Measurements from ENCODE around the gene GPR83.

- no peak for TF ChIP-seq TCF7 (IDR thresholded peaks at IDR 0.05; ENCODE audit: borderline replicate concordance)
- TF ChIP-seq CHD1 (IDR thresholded peaks at IDR 0.05; ENCODE audit: low read depth, low read length) = no peak
- TF ChIP-seq CTCF (IDR thresholded peaks at IDR 0.05 in 2 of 3, conservative IDR thresholded peaks at IDR 0.05 in 1 of 3; ENCODE audit: control insufficient read depth in 2 of 3, extremely low read depth in 1 of 3, insufficient read depth in 1 of 3, low read depth in 3 of 3, low read length in 3 of 3) = no peak
- no peak for TF ChIP-seq ATF2 (IDR thresholded peaks at IDR 0.05; ENCODE audit: low read length)
- TF ChIP-seq RFX5 (IDR thresholded peaks at IDR 0.05; ENCODE audit: low read depth, low read length) = no peak
- no peak for TF ChIP-seq EGR1 (IDR thresholded peaks at IDR 0.05; ENCODE audit: borderline replicate concordance in 1 of 2, low read depth in 2 of 2, low read length in 2 of 2)
- TF ChIP-seq CEBPZ (IDR thresholded peaks at IDR 0.05; ENCODE audit: low read depth, low read length) = no peak
- TF ChIP-seq EP300 (IDR thresholded peaks at IDR 0.05; ENCODE audit: borderline replicate concordance in 1 of 2, control insufficient read depth in 1 of 2, low read depth in 2 of 2, low read length in 2 of 2) = no peak
- no peak for TF ChIP-seq FOS (IDR thresholded peaks at IDR 0.05; ENCODE audit: borderline replicate concordance, extremely low read depth, insufficient read length)
- no peak for TF ChIP-seq POLR2A (IDR thresholded peaks at IDR 0.05; ENCODE audit: low read depth, low read length)
- TF ChIP-seq EZH2 (IDR thresholded peaks at IDR 0.05; ENCODE audit: borderline replicate concordance, control insufficient read depth, low read depth, low read length) = no peak
- TF ChIP-seq MAX (IDR thresholded peaks at IDR 0.05; ENCODE audit: low read depth, low read length) = no peak
- TF ChIP-seq POLR2AphosphoS2 (IDR thresholded peaks at IDR 0.05; ENCODE audit: low read depth, low read length) = no peak
Measured at GRCh38 chr11:94336033-94336432, 65.2 kb downstream of the GPR83 start.
